HuH-7.5 (cell line): ENCODE measurements around the gene PTPRN2.

Source experiments
- DNase-seq: peaks from one replicate; pipeline ENCODE4 v3.0.0; 2011; ENCODE audit warnings: low spot score

Gene PTPRN2

DNA sequence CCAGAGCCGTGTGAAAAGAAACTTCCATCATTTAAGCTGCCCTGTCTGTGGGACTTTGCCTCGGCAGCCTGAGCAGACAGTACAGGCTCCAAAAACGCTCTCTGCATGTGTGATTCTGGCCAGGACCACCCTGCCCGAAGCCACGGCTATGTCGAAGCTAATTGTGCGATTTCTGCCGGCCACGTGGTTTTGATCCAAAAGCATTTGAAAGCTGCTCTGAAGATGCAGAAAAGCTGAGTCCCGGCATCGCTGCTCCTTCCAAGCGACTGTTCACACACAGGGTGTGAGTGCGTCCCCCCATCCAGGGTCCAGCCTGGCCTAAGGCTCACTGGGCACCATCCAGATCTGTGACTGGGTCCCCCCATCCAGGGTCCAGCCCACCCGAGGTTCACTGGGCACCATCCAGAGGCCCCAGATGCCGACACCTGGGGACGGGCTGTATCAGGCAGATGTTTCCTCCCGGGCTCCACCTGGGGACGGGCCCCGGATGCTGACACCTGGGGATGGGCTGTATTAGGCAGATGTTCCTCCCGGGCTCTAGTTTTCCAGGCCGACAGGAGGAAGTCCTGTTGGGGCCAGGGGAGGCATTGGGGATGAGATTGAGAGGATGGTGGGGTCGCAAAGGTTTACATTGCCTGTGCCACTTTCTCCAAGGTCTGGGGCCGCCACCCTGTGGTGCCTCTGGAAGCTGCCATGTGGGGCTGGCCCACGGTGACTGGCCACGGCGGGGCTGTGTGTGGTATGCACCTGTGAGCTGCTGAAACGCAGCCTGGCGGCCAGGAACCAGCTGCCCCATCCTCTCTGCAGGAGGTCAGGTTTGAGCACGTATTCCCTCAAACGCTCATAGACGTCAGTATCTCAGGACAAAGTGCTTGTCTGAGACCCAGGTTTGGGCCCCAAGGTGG lies 723.5 kb downstream of the PTPRN2 start:
- DNase-seq = no peak

GRCh38 chr7:157863176-157863575 lies 724.4 kb downstream of the PTPRN2 start:
- DNase-seq = no peak

- no peak for DNase-seq
These were observed 724.9 kb downstream of the PTPRN2 start for GRCh38 chr7:157862731-157863130.

- no peak for DNase-seq
These were observed 726.1 kb downstream of the PTPRN2 start for GRCh38 chr7:157861551-157861950.

DNA sequence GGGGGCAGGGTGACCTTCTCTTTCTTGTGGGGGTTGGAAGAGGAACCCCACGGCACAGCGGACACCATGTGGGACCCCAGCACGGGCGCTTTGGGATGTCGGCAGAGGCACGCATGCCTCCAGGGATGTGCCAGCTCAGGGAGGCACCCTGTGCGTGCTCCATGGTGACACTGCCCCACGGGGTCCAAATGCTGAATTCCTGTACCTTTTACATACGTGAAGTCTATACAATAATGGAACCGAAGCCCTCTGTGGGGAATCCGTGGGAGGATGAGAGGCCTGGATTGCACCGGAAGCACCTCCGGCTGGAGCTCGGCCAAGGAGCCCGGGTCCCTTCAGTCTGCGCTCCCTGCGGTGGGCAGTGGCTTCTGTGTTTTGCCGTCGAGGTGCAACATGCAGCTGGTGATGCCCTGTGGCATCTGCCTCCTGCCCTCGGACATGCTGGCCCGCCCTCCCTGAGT lies 726.6 kb downstream of the PTPRN2 start:
- no peak for DNase-seq

GRCh38 chr7:157860406-157860805 lies 727.2 kb downstream of the PTPRN2 start:
- no peak for DNase-seq

DNA sequence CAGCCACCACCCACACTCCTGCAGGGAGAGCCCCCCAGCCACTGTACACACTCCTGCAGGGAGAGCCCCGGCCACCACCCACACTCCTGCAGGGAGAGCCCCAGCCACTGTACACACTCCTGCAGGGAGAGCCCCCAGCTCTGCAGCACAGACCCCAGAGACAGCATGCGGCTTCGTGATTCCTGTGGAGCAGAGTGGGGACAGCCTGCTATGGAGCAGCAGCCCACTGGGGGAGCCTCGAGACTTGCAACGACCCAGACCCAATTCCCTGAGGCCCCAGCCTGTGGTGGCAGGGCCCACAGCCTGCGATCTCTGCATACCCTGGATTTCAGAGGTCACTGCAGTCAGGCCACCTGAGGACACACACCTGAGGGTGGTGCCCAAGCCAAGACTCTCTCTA lies 727.7 kb downstream of the PTPRN2 start:
- no peak for DNase-seq

DNA sequence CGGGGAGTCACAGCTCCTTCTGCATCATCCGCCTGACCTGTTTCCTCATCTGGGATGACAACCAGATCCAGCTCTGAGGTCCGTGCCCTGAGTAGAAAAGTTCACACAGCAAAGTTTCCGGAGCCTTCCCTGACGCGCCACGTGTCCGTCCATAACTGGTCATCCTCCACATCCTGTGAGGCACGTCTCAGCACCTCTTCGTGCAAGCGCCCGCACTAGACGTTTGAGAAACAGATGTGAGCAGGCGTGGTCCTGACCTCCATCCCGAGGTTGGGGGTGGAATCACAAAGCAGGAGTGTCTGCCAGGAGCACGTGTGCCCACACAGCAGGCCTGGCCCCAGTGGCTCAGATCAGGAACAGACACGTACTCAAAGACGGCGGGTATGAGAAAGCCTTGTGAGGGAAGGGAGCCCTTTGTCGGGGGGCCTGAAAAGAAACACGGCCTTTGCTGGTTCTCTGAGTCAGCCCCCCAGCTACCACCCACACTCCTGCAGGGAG lies 730.0 kb downstream of the PTPRN2 start:
- DNase-seq = no peak

DNA sequence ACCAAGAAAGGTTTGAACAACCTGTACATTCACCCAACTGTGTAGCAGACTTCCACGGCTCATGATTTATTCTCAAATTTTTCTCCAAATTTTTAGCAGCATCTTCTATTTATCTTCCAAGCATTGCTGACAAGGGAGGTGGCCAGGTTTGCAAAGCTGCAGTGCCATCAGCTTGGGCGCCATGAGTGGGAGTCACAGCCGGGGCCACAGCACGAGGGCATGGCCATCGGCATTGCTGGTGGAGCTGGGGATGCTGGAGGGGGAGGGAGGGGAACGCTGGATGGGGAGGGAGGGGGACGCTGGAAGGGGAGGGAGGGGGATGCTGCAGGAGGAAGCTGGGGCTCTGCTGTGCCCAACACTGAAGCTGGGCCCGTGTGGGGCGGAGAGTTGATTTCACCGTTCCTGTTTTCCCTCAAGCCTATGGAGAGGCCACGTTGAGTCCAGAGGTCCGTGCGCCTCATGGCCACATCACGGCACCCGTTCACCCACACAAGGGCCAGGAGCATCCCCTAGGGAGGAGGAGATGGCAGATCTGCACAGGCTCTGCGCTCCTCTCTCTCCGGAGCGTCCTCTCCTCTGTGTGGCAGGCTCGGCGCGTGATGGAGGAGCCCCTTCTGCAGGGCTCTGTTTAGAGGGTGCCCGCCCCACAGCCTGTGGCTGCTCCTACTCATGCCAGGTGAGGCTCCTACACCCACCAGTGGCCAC lies 730.6 kb downstream of the PTPRN2 start:
- no peak for DNase-seq

DNA sequence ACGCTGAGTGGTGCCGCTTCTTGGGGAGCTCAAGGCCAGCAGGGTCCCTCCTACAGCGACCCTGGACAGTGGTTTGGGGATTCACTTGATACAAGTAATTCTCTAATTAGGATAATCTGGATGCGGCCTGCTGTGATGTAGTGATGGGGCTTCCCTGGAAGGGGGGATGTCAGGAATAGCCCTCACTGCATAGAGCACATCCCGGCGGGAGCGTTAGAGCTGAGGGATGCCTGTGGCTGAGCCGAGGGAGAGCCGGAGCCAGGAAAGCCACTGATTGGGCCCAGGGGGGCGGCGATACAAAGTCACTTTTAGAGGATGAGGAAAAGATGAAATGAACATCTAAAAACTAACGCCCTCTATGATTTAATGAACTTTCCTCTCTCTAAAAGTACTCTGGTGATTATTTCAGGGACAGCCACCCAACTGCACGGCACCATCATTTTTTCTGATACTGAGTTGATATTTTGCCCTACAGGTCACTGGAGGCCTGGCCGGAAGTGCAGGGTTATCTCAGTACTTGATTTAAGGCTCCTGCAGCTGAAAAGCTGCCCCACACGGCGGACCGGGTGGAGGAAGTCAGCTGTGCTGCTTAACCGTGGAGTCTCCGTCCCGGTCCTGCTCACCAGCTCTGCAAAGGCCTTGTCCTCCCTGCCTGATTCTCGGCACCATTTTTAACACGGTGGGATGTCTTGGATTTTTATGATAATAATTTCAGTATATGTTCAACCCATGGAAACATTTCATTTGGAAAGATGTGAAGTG lies 732.0 kb downstream of the PTPRN2 start:
- DNase-seq = no peak

DNA sequence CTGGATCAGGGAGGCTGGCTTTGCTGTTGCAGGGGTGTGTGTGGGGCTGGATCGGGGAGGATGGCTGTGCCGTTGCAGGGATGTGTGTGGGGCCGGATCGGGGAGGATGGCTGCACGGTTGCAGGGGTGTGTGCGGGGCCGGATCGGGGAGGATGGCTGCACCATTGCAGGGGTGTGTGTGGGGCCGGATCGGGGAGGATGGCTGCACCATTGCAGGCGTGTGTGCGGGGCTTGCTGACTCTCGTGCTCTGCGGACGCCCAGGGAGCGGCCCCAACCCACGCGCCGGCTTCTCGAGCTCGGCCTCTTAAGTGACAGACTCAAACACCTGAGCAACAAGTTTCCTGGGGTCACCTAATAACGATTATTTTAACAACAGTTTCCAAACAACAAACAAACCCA lies 732.6 kb downstream of the PTPRN2 start:
- no peak for DNase-seq

GRCh38 chr7:157854066-157854891 lies 733.3 kb downstream of the PTPRN2 start:
- no peak for DNase-seq

- no peak for DNase-seq
These were observed 733.9 kb downstream of the PTPRN2 start for GRCh38 chr7:157853789-157854065.

DNA sequence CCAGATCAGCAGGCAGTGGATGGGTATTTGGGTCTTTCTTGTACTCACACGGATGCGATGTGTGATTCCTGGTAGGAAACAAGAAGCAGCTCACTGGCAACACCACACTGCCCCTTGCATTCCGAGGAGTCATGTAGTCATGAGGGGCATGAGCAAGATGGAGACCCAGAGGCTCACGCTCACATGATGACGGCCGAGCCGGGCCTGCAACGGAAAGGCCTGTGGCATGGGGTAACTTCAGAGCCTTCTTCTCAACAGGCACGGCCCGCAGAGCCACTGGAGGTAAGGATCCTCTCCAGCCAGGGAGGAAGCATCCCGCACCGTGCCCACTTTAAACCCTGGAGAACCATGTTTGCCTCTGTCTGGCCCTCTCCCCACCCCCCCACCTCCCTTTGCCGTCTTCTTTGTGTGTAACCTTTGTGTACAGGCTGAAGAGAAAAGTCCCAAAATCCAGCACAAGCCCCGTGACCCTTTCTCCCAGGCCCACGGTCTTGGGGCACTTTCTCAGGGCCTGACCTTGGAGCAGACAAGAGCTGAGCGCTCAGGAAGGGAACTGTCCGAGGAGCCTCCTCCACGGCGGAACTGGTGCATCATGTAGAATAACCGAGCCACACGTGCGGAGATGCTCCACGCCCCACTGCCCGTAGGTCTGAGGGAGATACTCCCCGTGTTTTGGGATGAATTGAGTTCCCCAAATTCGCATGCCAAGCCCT lies 734.4 kb downstream of the PTPRN2 start:
- no peak for DNase-seq

DNA sequence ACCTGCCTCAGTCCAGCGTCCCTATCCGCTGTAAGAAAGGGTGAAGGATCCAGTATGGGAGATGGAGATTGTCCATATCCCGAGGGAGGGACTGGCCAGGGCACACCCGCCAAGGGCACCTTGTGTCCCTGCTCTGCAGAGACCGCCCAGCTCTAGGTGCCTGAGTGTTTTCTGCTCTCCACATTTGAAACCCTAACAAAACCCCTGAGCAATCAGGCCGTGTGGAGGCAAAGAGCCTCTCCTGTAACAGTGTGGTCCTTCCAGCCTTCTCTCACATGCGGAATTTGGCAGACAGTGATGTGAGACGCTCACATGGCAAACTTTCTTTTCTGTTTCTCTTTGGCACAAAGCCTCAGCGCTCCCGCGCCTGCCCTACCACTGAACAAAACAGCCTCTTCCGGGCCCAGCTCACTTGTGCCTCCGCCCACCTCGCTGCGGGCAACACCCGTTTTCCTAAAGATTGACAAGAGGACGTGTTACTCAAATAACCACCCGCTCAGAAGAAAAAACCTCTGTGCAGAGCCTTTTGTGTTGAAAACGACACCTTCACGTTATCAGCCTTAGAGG lies 736.0 kb downstream of the PTPRN2 start:
- peak; percentile 39 for DNase-seq

- DNase-seq = no peak
These were observed 736.9 kb downstream of the PTPRN2 start for GRCh38 chr7:157850481-157851444.

DNA sequence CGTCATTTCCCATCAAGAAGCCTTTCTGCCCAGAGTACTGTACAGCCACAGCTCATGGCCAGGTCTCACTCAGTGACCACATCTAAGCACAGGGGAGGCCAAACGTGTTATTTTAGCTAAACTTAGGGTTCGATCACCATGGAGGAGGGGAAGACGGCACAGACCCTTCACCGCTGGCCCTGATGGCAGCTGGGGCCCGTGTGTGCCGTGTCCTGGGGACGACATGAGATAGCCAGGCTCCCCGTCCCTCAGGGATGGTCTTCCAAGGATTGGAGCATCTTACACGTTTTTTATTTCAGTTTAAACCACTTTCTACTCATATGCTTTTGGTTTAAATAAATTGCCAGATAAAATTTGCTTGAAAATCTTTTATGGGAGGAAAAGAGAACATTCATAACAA lies 737.9 kb downstream of the PTPRN2 start:
- no peak for DNase-seq

DNA sequence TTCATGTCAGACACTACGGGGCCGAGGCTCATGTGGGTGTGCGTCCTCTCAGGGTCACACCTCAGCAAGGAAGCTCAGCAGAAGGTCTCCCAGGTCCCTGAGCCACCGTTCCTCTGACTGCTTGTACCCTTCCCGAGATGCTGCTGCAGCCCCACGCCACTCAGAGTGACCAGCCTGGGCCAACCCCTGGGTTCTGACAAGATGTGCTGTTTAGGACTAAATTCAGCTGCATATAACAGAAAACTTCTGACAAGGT lies 738.4 kb downstream of the PTPRN2 start:
- no peak for DNase-seq

GRCh38 chr7:157848508-157849340 lies 738.9 kb downstream of the PTPRN2 start:
- no peak for DNase-seq
